H1 (cell line): ENCODE data around the gene PHACTR1.

ENCODE experiments used
- HDAC6 ChIP-seq: IDR thresholded peaks from one replicate; pipeline ENCODE4 v1.7.1; 2012; ENCODE audit warnings: low read depth, mild to moderate bottlenecking, inconsistent platforms, low read length, moderate library complexity
- NRF1 ChIP-seq: IDR thresholded peaks from 2 replicates; pipeline ENCODE4 v1.6.1; 2011; ENCODE audit warnings: mild to moderate bottlenecking, low read depth, low read length, improper control_type of control experiment
- SRF ChIP-seq: IDR thresholded peaks from 2 replicates; pipeline ENCODE4 v1.6.1; 2011; ENCODE audit warnings: mild to moderate bottlenecking, low read depth, low read length, moderate library complexity
- TF ChIP-seq, protein P1 (sequence below): IDR thresholded peaks from 2 replicates; pipeline ENCODE4 v1.6.1; 2012; ENCODE audit warnings: inconsistent platforms

- TF ChIP-seq SRF (no peak), NRF1 (no peak), HDAC6 (no peak)
- TF ChIP-seq, protein P1, sequence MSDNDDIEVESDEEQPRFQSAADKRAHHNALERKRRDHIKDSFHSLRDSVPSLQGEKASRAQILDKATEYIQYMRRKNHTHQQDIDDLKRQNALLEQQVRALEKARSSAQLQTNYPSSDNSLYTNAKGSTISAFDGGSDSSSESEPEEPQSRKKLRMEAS, result no peak
These were observed 599.3 kb downstream of the PHACTR1 start for GRCh38 chr6:13315896-13316295.
